ENCODE data around the gene NENF.
"Not testable (repeated sequence)": the region's sequence is repeated elsewhere in the genome, so short reads cannot be mapped to it uniquely, and the experiment has no call there.

The NENF gene

DNA sequence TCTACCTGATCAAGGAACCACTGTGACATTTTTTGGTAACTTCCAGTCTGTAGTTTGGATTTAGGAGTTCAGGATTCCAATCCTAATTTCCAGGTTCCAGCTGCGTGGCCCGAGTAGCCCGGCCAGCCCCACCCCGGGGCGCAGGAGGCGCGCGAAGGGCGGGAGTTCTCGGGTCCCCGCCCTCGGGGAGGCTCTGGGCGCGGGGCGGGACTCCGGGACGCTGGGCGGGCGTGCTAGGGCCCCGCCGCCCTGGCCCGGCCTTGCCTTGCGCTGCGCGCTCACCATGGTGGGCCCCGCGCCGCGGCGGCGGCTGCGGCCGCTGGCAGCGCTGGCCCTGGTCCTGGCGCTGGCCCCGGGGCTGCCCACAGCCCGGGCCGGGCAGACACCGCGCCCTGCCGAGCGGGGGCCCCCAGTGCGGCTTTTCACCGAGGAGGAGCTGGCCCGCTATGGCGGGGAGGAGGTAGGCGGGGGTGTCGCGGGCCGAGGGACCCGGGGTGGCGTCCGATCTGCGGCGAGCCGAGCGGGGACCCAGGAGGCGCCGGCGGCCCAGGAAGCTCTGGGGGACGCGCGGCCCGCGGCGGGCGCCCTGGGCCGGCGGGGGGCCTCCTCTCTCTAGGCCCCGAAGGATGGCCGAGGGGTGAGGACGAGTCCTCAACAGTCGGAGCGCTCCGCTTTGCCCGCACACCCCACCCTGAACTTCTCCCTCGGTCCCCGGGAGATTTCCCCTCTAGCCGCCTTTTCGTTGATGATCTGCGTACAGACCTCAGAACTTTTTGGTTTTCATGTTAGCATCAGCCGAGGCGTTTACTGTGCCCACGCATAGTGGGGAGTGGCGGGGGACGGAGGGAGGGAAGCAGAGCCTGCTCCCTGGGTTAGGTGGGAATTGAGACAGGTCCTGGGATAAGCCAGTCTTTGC lies at the start of gene NENF:
Gene NENF (plus strand): TSS at position 260 of the 916 bp plus-strand sequence. CDS start 24 bp downstream, at position 284.
- peak in 1 of 2 donors; percentile 50 for DNase-seq (ENCODE audit: low read depth in 2 of 2, low spot score in 1 of 2)

DNA sequence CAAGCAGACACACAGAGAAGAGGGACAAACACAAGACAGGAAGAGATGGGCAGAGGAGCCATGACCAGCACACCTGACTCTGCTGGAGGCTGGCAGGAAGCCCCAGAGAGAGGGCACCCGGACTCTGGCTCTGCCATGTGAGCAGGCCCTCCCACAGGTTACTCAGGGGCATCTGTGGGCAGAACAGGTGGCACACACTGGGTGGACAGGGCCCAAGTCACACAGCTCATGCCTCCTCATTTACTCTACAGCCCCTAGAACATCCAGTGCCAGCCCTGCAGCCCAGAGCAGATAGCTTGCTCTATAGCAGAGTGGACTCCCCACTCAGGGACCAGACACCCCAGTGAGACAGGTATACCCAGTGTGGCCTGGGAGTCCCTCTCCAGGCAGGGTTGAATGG lies 46.7 kb upstream of the NENF start:
- no peak for DNase-seq (ENCODE audit: low read depth in 2 of 2, low spot score in 1 of 2)

GRCh38 chr1:212388985-212389716 lies 43.6 kb upstream of the NENF start:
- no peak for DNase-seq (ENCODE audit: low read depth in 2 of 2, low spot score in 1 of 2)

- not testable (repeated sequence) for DNase-seq (ENCODE audit: low read depth in 2 of 2, low spot score in 1 of 2)
Observed at GRCh38 chr1:212395678-212396437, 36.9 kb upstream of the NENF start.

DNA sequence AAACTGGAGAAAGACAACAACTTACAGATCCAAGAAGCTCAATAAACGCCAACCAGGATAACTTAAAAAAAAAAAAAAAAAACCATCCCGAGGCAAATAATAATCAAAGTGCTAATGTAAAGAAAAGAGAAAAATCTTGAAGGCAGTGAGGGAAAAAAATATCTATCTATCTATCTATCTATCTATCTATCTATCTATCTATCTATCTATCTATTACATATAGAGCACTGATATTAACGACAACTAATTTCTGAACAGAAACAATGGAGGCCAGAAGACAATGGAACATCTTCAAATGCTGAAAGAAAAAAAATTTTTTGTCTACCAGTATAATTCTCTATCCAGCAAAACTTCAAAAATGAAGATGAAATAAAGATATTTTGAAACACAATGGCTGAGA lies 36.1 kb upstream of the NENF start:
- no peak for DNase-seq (ENCODE audit: low read depth in 2 of 2, low spot score in 1 of 2)

DNA sequence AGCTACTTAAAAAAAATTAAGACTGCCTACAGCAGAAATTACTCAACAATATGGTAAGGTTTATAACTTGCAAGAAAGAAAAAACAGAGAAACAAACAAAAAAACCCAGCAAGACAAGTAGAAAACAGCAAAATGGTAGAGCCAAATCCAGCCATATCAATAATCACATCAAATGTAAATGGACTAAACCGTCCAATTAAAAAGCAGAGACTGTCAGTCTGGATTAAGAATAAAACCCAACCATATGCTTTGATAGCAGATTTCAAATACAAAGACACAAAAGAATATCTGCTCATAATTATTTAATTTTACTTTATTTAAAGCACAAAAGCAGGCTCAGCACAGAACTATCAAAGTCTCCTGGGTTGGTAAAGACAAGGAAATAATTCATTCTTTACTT lies 35.5 kb upstream of the NENF start:
- DNase-seq (ENCODE audit: low read depth in 2 of 2, low spot score in 1 of 2) = no peak

DNA sequence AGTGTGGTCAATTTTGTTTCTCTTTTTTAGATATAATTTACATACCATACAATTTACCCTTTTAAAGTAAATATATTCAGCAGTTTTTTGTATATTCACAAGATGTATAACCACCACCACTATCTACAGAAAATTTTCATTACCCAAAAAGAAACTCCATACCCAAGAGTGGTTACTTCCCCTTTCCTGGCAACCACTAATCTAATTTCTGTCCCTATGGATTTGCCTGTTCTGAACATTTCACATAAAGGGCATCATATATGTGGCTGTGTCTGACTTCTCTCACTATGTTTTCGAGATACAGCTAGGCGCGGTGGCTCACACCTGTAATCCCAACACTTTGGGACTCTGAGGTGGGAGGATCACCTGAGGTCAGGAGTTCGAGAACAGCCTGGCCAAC lies 31.7 kb upstream of the NENF start:
- DNase-seq (ENCODE audit: low read depth in 2 of 2, low spot score in 1 of 2) = no peak

DNA sequence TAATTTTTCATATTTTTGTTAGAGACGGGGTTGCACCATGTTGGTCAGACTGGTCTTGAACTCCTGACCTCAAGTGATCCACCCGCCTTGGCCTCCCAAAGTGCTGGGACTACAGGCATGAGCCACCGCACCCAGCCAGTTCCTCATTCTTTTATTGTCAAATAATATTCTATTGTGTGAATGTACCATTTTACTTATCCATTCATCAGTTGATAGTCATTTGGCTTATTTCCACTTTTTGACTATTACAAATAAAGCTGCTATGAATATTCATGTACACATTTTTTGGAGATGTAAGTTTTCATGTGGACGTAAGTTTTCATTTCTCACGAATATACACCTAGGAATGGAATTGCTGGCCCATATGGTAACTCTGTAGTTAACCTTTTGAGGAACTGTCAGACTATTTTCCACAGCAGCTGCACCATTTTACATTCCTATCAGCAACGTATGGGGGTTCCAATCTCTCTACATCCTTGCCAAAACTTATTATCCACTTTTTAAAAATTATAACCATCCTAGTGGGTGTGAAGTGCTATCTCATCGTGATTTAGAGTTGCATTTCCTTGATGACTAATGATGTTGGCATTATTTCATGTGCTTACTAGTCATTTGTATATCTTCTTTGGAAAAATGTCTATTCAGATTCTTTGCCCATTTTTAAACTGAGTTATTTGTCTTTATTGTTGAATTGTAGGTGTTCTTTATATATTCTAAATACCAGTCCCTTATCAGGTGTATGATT lies 30.7 kb upstream of the NENF start:
- no peak for DNase-seq (ENCODE audit: low read depth in 2 of 2, low spot score in 1 of 2)

DNA sequence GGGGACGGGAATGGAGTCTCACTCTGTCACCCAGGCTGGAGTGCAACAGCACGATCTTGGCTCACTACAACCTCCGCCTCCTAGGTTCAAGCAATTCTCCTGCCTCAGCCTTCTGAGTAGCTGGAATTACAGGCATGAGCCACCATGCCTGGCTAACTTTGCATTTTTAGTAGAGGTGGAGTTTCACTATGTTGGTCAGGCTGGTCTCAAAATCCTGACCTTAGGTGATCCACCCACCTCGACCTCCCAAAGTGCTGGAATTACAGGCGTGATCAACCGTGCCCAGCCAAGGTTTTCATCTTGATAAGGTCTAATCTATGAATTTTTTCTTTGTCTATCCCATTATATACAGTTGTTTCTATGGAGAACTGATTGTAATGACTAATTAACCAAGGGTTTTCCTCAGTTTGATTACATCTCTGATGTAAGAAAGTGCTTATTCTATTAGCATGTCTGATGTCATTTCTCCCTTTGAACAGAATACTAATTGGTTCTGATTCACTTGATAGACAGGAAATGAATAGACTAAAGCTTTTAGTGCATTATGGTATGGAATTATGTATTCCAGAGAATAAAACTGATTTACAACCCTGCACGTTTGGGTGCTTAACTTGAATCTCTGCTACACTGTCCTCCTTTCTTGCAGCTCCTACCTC lies 29.9 kb upstream of the NENF start:
- DNase-seq (ENCODE audit: low read depth in 2 of 2, low spot score in 1 of 2) = no peak

DNA sequence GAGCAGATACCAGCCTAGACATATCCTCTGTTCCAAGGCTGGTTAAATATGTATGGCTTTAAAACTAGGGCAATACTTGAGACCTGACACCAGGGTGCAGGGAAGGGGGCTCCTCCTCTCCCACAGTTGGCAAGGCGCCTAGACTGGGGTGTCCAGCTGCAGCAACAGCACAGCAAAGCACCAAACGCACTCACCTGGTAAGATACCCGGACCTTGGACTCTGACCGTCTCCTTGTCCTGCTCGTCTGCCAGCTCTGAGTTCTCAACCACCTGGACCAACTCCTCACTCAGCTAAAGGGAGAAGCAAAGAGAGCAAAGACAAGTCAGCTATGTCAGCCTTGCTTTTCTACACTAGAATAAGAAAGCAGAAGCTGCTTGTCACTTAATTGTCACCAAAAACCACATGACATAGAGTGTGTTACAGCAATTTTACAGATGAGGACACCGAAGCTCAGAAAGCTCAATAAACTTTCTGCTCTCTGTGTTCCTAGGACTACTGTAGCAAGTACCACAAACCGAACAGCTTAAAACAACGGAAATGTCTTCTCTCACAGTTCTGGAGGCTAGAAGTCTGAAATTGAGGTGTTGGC lies 22.4 kb upstream of the NENF start:
- DNase-seq (ENCODE audit: low read depth in 2 of 2, low spot score in 1 of 2) = no peak

- DNase-seq (ENCODE audit: low read depth in 2 of 2, low spot score in 1 of 2) = no peak
Observed at GRCh38 chr1:212412374-212412773, 20.3 kb upstream of the NENF start.

DNA sequence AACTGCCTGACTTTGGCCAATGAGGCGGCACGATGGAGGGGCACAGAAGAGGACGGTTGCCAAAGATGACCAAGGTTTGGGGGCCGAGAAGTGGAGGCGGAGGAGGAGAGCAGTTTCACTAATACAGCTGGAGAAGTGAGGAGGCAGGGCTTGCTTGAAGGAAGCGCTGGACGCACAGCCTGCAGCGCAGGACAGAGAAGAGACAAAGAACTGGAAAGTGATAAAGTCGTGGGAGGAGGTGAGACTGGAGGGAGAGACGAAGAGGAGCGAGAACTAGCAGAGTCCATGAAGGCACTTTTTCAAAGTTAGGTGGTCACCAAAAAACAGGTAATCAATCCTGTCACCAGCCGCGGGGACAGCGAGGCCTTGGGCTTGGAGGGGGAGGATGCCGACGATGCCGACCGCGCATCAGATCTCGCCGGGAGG lies 18.8 kb upstream of the NENF start:
- no peak for DNase-seq (ENCODE audit: low read depth in 2 of 2, low spot score in 1 of 2)

- peak; percentile 64 to 81 for DNase-seq (ENCODE audit: low read depth in 2 of 2, low spot score in 1 of 2)
Observed at GRCh38 chr1:212414328-212415106, 18.2 kb upstream of the NENF start, which contains the start of gene PACC1. Gene PACC1 (minus strand): TSS chr1:212414886. CDS start chr1:212414757, 129 bp downstream.

- DNase-seq (ENCODE audit: low read depth in 2 of 2, low spot score in 1 of 2) = no peak
Observed at GRCh38 chr1:212415107-212415841, 17.4 kb upstream of the NENF start.

GRCh38 chr1:212421165-212421564 lies 11.6 kb upstream of the NENF start:
- no peak for DNase-seq (ENCODE audit: low read depth in 2 of 2, low spot score in 1 of 2)

- DNase-seq (ENCODE audit: low read depth in 2 of 2, low spot score in 1 of 2) = no peak
Observed at GRCh38 chr1:212423879-212424278, 8.8 kb upstream of the NENF start.

GRCh38 chr1:212428496-212428895 lies 4.2 kb upstream of the NENF start:
- DNase-seq (ENCODE audit: low read depth in 2 of 2, low spot score in 1 of 2) = no peak

DNA sequence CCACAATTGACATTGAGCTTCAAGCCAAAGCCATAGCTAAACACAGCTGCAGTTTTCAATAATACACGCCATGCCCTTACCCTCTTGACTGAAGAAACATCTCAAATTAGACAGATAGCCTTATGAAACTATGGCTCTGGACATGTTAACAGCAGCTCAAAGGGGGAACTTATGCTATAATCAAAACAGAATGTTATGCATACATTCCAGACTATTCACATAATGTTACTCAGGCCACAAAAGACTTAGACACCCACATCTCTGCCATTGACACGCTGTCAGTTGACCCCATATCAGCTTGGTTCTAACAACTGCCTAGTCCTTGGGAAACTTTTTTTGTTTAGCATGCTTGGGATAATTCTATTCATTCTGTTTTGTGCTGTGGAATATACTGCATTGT lies 2.3 kb upstream of the NENF start:
- no peak for DNase-seq (ENCODE audit: low read depth in 2 of 2, low spot score in 1 of 2)
